Lung (tissue), 12 donors: Measurements from ENCODE around the gene APC2. TPM values are rescaled to one million over a fixed set of nuclear protein-coding genes. Genes with fewer than 3 reads are reported as not detected.

Experiments used
- ATAC-seq: fragments of 200-7000 bp; cut with Tn5 transposase; one replicate; pipeline ENCODE4 v1.9.1; 2020; ENCODE audit warnings: moderate number of reproducible peaks; ENCODE audit not compliant: insufficient read depth, low FRiP score
- DNase-seq, 3 donors: peaks; one replicate each; pipeline ENCODE4 v3.0.0-alpha.2; 2013 to 2017
- H3K27ac ChIP-seq, 2 donors: one replicate each; pipeline ENCODE4 v1.5.1; 2013; ENCODE audit warnings: mild to moderate bottlenecking in 2 of 2, moderate library complexity in 2 of 2, control low read depth in 1 of 2, inconsistent platforms in 1 of 2, low read depth in 1 of 2, low read length in 1 of 2
- H3K27me3 ChIP-seq, 3 donors: one replicate each; pipeline ENCODE4 v1.5.1; 2013; ENCODE audit warnings: low read length in 2 of 3; ENCODE audit not compliant: control insufficient read depth in 3 of 3, insufficient read depth in 3 of 3
- H3K36me3 ChIP-seq, 4 donors: one replicate each; pipeline ENCODE4 v1.5.1; 2013; ENCODE audit warnings: low read length in 4 of 4, mild to moderate bottlenecking in 1 of 4, moderate library complexity in 1 of 4; ENCODE audit not compliant: control insufficient read depth in 4 of 4, insufficient read depth in 4 of 4
- H3K4me1 ChIP-seq, 5 donors: one replicate each; pipeline ENCODE4 v1.5.1; 2013; ENCODE audit warnings: low read length in 5 of 5, mild to moderate bottlenecking in 2 of 5, moderate library complexity in 1 of 5; ENCODE audit not compliant: control insufficient read depth in 5 of 5, insufficient read depth in 5 of 5
- H3K4me3 ChIP-seq: one replicate; pipeline ENCODE4 v1.5.1; 2013; ENCODE audit warnings: mild to moderate bottlenecking, control low read depth, moderate library complexity
- H3K9ac ChIP-seq, 2 donors: one replicate each; pipeline ENCODE4 v1.5.1; 2013; ENCODE audit warnings: low read length in 2 of 2, control low read depth in 1 of 2; ENCODE audit not compliant: insufficient read depth in 1 of 2
- H3K9me3 ChIP-seq, 4 donors: one replicate each; pipeline ENCODE4 v1.5.1; 2013; ENCODE audit warnings: low read length in 3 of 4, mild to moderate bottlenecking in 1 of 4, moderate library complexity in 1 of 4; ENCODE audit not compliant: control insufficient read depth in 4 of 4, insufficient read depth in 3 of 4
- CTCF ChIP-seq: IDR thresholded peaks from 2 replicates; pipeline ENCODE4 v1.5.1; 2012; ENCODE audit warnings: mild to moderate bottlenecking; ENCODE audit errors: control extremely low read depth, extremely low read depth
- WGBS, 2 donors: extraction: QIAGEN DNeasy Blood & Tissue Kit; methylation state at CpG; one replicate each; pipeline ENCODE4 v1.1.7; 2013; 5-methylcytosine and 5-hydroxymethylcytosine counted together
- polyA plus RNA-seq, 2 donors: library from polyadenylated mRNA; stranded (reverse); fragments of 200-250 nt; gene quantifications; one replicate each; pipeline ENCODE4 v1.2.1, GENCODE V29; 2013
- total RNA-seq, 2 donors: library from RNA; depleted of rRNA in 1 of 2; stranded (reverse); fragments of >200 nt in 1 of 2; gene quantifications; one replicate each; pipeline ENCODE4 v1.2.1, GENCODE V29; 2014 to 2021
- donor health status: control.
- donor health status: control.
- donor health status: Bipolar disorder and iron deficiency.
- donor health status: healthy.
- donor health status: DM: yes; HTN: yes; CAD: no.

The APC2 gene
- total and polyA plus RNA-seq, 4 donors: 0.01 to 0.37 (median 0.10) TPM

- TF ChIP-seq CTCF: no peak
- Histone ChIP-seq H3K4me1 (peaks cover 0 to 17% (median 3%) of the 10 kb centered on the region in 5 donors), H3K9me3 (no peaks in the 10 kb centered on the region), H3K36me3 (peaks cover 19 to 35% (median 30%) of the 10 kb centered on the region in 4 donors), H3K4me3 (no peak overlapping the region), H3K9ac (no peak overlapping the region), H3K27ac (no peak overlapping the region), H3K27me3 (peaks cover 0 to 2% (median 0%) of the 10 kb centered on the region in 3 donors)
- no peak for ATAC-seq
- WGBS, 2 donors: 89 to 94% methylated on average over 15 of the region's 15 CpGs
- no peak for DNase-seq
These were observed 9.5 kb upstream of the APC2 start for GRCh38 chr19:1440418-1440801.

- WGBS, 2 donors: 95 to 96% methylated on average over 9 of the region's 9 CpGs
- no peak for TF ChIP-seq CTCF
- ATAC-seq (no peak), DNase-seq (no peak)
- Histone ChIP-seq H3K9me3 (no peaks in the 10 kb centered on the region), H3K4me3 (no peak overlapping the region), H3K27me3 (peaks cover 0 to 3% (median 0%) of the 10 kb centered on the region in 3 donors), H3K4me1 (peaks cover 0 to 17% (median 3%) of the 10 kb centered on the region in 5 donors), H3K27ac (no peak overlapping the region), H3K9ac (no peak overlapping the region), H3K36me3 (peaks cover 19 to 35% (median 28%) of the 10 kb centered on the region in 4 donors)
These were observed 8.9 kb upstream of the APC2 start for GRCh38 chr19:1441022-1441426.

- 91% methylated on average over 25 of the region's 25 CpGs for WGBS, 2 donors
- H3K9me3 ChIP-seq: no peaks in the 10 kb centered on the region
- DNase-seq: no peak
- peaks cover 0 to 21% (median 3%) of the 10 kb centered on the region in 5 donors for H3K4me1 ChIP-seq
- H3K36me3 ChIP-seq: peaks cover 19 to 32% (median 28%) of the 10 kb centered on the region in 4 donors
- H3K4me3 ChIP-seq: no peak overlapping the region
- H3K27ac ChIP-seq: no peak overlapping the region
- ATAC-seq: no peak
- TF ChIP-seq CTCF: no peak
- H3K9ac ChIP-seq: no peak overlapping the region
- peaks cover 0 to 3% (median 0%) of the 10 kb centered on the region in 3 donors for H3K27me3 ChIP-seq
These were observed 8.1 kb upstream of the APC2 start for GRCh38 chr19:1441677-1442438.
